ENCODE results near the gene PRCC.

GRCh38 chr1:156781585-156782186, 14.4 kb downstream of the PRCC start:
- TF ChIP-seq CTCF (IDR thresholded peaks at IDR 0.05; ENCODE audit: insufficient read depth, low read depth, low read length) = no peak
- TF ChIP-seq EZH2 (IDR thresholded peaks at IDR 0.05; ENCODE audit: insufficient read depth, low read length) = no peak
